ENCODE data around the gene CTBP2.

Gene CTBP2

GRCh38 chr10:125011926-125012705 lies 148.2 kb downstream of the CTBP2 start:
- no peak overlapping the region for H3K4me3 ChIP-seq (ENCODE audit: low read depth, low read length)
- TF ChIP-seq CTCF (IDR thresholded peaks at IDR 0.05; ENCODE audit: borderline replicate concordance, insufficient read depth, low read depth, low read length), result no peak

- H3K4me3 ChIP-seq (ENCODE audit: low read depth, low read length), result no peak overlapping the region
- TF ChIP-seq CTCF (IDR thresholded peaks at IDR 0.05; ENCODE audit: borderline replicate concordance, insufficient read depth, low read depth, low read length), result no peak
Measured at GRCh38 chr10:125011171-125011925, 149.0 kb downstream of the CTBP2 start.

- TF ChIP-seq CTCF (IDR thresholded peaks at IDR 0.05; ENCODE audit: borderline replicate concordance, insufficient read depth, low read depth, low read length), result no peak
- no peak overlapping the region for H3K4me3 ChIP-seq (ENCODE audit: low read depth, low read length)
Measured at GRCh38 chr10:125010362-125010761, 150.0 kb downstream of the CTBP2 start.

- no peak overlapping the region for H3K4me3 ChIP-seq (ENCODE audit: low read depth, low read length)
Measured at GRCh38 chr10:125009661-125010161, 150.7 kb downstream of the CTBP2 start.

GRCh38 chr10:125008689-125009638 lies 151.4 kb downstream of the CTBP2 start:
- H3K4me3 ChIP-seq (ENCODE audit: low read depth, low read length), result no peak overlapping the region
- no peak for TF ChIP-seq CTCF (IDR thresholded peaks at IDR 0.05; ENCODE audit: borderline replicate concordance, insufficient read depth, low read depth, low read length)

More at GRCh38 chr10:125009661-125010161, 150.7 kb downstream of the CTBP2 start:
- no peak for TF ChIP-seq CTCF (IDR thresholded peaks at IDR 0.05; ENCODE audit: borderline replicate concordance, insufficient read depth, low read depth, low read length)

- no peak for TF ChIP-seq CTCF (IDR thresholded peaks at IDR 0.05; ENCODE audit: borderline replicate concordance, insufficient read depth, low read depth, low read length)
- no peak overlapping the region for H3K4me3 ChIP-seq (ENCODE audit: low read depth, low read length)
Measured at GRCh38 chr10:125007436-125007835, 152.9 kb downstream of the CTBP2 start.

All from GM12875 (cell line).